GM21717 (cell line): Measurements from ENCODE around the gene ICAM1.

Source experiments
- ATAC-seq: cut with Tn5 transposase; IDR thresholded peaks from one replicate; pipeline ENCODE4 v1.9.1; 2021; ENCODE audit warnings: mild to moderate bottlenecking, moderate library complexity; ENCODE audit not compliant: unreplicated experiment

ICAM1 gene

GRCh38 chr19:10292789-10293636 is 22.1 kb downstream of the ICAM1 start:
- no peak for ATAC-seq

DNA sequence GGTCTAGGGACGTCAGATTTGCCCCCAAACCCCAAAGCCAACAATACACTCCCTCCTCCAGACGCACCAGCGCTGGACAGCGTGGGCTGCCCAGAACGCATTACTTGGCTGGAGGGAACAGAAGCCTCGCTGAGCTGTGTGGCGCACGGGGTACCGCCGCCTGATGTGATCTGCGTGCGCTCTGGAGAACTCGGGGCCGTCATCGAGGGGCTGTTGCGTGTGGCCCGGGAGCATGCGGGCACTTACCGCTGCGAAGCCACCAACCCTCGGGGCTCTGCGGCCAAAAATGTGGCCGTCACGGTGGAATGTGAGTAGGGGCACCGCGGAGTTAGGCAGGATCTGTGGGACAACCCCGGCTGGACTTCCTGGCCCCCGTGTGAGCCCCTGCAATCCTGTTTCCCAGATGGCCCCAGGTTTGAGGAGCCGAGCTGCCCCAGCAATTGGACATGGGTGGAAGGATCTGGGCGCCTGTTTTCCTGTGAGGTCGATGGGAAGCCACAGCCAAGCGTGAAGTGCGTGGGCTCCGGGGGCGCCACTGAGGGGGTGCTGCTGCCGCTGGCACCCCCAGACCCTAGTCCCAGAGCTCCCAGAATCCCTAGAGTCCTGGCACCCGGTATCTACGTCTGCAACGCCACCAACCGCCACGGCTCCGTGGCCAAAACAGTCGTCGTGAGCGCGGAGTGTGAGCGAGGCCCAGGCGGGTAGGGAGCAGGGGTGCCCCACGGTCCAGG is 22.9 kb downstream of the ICAM1 start:
- ATAC-seq, result no peak

DNA sequence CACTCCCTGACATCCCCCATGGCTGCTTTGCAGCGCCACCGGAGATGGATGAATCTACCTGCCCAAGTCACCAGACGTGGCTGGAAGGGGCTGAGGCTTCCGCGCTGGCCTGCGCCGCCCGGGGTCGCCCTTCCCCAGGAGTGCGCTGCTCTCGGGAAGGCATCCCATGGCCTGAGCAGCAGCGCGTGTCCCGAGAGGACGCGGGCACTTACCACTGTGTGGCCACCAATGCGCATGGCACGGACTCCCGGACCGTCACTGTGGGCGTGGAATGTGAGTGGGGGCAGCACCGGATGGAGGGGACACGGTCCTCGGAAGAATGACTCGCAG is 23.4 kb downstream of the ICAM1 start:
- no peak for ATAC-seq

DNA sequence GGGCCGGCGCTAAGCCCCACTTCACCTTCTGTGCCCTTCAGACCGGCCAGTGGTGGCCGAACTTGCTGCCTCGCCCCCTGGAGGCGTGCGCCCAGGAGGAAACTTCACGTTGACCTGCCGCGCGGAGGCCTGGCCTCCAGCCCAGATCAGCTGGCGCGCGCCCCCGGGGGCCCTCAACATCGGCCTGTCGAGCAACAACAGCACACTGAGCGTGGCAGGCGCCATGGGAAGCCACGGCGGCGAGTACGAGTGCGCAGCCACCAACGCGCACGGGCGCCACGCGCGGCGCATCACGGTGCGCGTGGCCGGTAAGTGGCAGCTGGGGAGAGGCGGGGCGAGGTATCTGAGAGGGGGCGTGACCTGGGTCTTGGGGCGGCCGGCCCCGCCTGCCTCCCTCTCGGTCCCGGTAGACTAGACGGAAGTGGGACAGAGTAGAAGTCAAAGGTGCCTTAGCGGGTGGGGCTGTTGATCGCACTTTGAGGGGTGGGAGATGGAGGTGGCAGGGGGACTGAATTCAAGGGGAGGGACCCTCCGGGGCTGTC is 24.5 kb downstream of the ICAM1 start:
- no peak for ATAC-seq

GRCh38 chr19:10295847-10296591 is 25.1 kb downstream of the ICAM1 start:
- ATAC-seq, result no peak

GRCh38 chr19:10299545-10300458 is 28.9 kb downstream of the ICAM1 start:
- no peak for ATAC-seq

- ATAC-seq, result no peak
Observed at GRCh38 chr19:10305139-10305806, 34.4 kb downstream of the ICAM1 start.

- ATAC-seq, result no peak
Observed at GRCh38 chr19:10306327-10306726, 35.4 kb downstream of the ICAM1 start.

DNA sequence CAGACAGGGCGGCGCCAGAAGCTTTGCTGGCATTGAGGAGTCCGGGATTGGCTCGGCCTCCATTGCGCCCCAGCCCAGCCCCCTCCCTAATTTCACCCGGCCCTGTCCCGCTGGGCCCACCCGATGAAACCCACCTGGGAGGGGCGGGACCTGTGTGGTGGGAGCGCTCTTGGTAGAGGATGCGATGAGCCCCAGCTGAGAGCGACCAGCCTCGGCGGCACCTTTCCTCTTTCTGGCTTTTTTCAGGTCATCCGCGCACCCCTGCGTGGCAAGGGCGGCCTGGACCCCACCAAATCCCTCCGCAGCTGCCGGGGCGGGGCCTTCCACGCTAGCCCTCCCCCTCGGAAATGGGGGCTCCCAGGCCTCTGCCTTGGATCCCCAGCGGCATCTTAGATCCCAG is 38.5 kb downstream of the ICAM1 start, which contains the start of gene ZGLP1:
ZGLP1 (minus strand) TSS at position 393 of the 400 bp plus-strand sequence.
- no peak for ATAC-seq

DNA sequence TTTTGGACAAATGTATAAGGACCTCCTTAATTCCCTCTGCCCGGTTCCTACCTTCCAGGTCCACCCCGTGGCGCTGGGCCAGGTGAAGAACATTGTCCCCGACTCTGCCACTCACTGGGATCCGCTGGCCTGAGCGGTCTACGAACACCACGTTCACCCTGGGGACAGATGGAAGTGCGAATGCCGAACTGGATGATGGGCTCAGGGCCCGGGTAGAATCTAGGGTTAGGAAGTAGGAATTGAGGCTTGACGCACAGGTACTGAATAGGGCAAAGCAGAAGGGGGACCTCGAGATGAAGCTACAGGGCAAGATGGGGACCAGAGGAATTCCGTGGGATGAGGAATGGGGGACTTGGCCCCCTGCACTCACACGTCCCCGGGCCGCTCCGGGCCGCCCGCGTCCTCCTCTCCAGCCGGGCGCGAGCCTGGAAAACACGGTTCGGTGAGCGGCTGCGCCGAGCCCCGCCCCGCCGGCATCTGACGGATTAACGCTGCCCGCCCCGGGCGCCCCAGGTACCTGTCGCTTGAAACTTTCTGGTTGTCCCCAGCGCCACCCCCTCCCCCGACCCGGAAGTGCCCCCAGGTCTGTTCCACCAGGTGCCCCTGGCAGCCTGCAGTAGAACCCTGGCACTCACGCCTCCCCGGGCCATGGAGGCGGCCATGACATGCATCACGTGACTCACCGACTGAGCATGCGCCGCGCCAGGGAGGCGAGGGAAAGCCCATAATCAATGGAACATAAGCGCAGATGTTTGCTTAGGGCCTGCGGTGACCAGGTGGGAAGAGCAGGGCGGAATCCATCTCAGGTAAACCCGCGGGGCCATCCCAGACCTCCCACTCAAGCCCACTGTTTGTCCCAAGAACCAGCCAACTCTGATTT is 44.7 kb downstream of the ICAM1 start, which contains the start of gene FDX2:
FDX2 (minus strand) TSS at position 681 of the 880 bp plus-strand sequence; CDS start at position 662, 19 bp downstream.
- no peak for ATAC-seq

GRCh38 chr19:10316229-10317044 is 45.5 kb downstream of the ICAM1 start:
- no peak for ATAC-seq

DNA sequence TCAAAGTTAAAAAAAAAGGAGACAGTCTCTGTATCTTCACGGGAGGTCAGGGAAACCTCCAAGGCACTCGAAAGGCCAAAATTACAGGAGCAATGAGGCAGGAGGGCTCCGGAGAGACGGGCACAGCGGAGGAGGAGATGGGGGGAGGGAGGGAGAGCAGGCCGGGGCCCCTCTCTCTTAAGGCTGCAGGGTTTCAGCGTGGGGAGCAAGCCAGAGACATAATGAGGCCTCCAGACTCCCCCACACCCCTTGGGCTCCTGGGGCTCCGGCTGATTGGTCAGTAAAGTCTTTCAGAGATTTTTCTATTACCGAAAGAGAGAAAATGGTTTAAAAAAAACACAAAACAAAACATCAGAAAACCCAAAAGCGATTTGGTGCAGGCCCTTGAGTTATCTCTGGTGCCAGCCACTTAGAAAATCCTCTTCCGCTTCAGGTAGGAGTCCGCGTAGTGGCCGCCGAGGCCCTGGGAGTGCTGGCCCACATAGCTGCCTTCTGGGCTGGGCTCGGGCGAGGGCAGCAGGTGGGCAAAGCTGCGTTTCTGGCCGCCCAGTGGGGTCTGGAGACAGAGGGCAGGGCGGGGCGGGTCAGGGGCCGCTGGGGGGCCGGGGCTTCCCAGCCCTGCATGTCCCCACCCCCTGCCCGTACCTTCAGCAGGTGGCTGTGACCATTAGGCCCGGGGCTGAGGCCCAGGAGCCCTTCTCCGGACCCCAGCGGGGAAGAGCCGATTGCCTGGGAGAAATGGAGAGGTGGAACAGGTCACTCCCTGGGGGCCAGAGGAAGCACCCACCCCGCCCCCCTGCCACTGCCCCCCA is 46.3 kb downstream of the ICAM1 start:
- ATAC-seq, result no peak

GRCh38 chr19:10317857-10318462 is 47.0 kb downstream of the ICAM1 start:
- ATAC-seq, result no peak

DNA sequence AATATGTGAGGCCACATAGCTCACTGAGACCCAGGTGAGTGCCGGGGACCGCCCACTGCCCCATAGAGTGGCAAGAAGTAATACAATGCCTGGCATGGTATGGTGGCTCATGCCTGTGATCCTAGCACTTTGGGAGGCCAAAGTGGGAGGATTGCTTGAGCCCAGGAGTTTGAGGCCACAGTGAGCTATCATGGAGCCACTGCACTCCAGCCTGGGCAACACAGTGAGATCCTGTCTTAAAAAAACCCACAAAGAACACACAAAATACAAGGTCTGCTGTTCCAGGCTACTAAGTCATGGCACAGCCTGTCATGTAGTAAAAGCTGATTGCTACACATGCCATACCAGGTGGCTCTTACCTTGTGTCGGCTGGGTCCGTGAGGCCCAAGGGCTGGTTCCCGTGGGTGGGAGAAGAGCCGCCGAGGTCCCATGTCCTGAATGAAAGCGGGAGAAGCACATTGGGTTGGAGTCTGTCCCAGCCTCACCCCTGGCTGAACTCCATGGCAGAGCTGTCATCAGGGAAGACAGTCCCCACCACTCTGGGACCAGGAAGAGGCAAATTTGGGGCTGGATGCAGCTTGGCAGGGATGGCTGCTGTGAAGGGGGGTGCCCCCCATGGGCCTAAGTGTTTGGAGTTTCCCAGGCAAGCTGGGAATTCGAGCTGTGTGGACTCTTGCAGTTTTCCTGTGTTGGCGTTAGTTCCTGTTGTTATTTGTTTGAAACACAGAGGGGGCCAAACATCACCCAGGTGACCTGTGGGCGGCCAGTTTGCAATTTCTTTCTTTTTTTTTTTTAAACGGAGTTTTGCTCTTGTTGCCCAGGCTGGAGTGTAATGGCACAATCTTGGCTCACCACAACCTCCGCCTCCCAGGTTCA is 48.1 kb downstream of the ICAM1 start:
- no peak for ATAC-seq

DNA sequence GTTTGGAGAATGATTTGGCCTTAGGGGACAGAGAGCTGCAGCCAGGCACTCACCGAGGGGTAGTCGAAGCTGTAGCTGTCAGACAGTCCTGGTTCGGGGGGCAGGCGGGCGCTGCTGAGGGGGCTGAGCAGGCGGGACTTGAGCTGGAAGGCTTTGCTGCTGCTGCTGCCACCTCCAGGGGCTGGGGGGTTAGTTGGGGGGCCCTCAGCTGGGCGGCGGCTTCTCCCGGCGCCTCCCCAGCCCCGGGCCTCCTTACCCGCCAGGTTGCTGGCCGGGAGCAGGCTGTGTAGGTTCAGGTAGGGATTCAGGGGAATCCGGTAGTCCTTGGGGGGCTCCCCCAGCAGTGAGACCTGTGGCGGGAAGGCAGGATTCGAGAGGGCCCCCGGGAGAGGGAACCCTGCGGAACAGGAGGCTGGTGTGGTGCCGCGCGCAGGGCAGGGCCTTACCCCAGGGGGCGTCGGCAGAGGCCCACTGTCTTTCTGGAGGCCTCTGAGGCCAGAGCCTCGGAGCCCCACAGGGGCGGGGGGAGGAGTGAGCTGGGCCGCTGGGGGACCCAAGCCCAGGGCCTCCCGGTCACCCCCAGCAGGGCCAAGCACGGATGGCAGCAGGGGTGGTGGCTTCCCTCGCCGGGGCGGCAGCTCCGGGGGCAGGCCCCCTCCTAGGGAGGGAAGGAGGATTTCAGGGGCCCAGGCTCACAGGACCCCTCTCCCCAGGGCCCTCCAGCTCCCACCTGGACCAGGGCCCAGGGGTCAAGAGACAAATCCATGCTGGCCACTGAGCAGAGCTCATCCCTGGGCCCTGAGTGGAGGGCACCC is 49.9 kb downstream of the ICAM1 start:
- no peak for ATAC-seq
